GM12892 (cell line): ENCODE data around the gene CTSK.

ENCODE experiments used
- POLR2A ChIP-seq: IDR thresholded peaks from 2 replicates; pipeline ENCODE4 v1.6.1; 2011; ENCODE audit warnings: low read depth, low read length, control low read depth
- POLR2AphosphoS5 ChIP-seq: IDR thresholded peaks from 2 replicates; pipeline ENCODE4 v1.6.1; 2011; ENCODE audit warnings: low read depth, low read length, control low read depth

- TF ChIP-seq POLR2A (no peak), POLR2AphosphoS5 (no peak)
Observed at GRCh38 chr1:150777544-150777943, 30.5 kb downstream of the CTSK start.
